ENCODE results near the gene MVD. TPM values are rescaled to one million over a fixed set of nuclear protein-coding genes. Genes with fewer than 3 reads are reported as not detected.

MVD gene
- total RNA-seq, 4 donors from 2014 or later = 20.7 to 52.5 (median 43.2) TPM

DNA sequence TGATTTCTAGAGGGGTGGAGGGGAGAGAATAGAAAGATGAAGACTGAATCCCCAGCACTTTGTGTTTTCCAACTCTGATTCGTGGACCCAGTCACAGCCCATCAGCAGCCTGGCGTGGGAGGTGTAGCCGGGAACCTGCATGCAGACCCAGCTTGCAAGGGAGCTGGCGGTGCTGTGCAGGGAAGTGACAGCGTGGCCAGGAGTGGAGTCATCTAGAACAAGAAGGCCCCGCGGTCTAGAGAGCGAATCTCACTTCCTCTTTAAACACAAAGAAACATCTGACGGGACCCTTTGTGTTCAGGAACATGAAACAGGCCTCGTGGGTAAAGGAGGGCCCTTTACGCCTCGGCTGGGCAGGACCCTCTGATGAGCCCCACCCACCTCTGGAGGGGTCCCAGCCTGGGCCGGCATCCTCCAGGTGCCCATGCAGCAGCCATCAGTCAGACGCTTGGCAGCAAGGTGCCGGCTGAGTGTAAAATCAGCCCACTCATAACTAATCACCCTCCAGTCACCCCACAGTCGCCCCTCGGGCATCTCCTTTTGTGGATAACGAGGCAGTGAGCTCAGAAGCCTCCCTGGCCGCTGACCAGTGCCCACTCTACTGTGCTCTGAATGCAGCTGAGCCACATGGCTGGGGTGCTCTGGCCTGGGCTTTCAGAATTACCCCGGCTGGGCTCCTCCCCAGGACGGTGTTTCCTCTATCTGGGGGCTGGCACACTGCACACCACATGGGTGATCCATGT lies 19.0 kb upstream of the MVD start:
- 50 to 55% methylated on average over 12 to 14 of the region's 21 CpGs for WGBS, 2 donors
- DNase-seq = no peak
- no peak overlapping the region for H3K27ac ChIP-seq
- H3K36me3 ChIP-seq = no peaks in the 10 kb centered on the region
- no peaks in the 10 kb centered on the region for H3K9me3 ChIP-seq
- no peak for TF ChIP-seq POLR2A (IDR thresholded peaks at IDR 0.05)
- TF ChIP-seq, protein P1, sequence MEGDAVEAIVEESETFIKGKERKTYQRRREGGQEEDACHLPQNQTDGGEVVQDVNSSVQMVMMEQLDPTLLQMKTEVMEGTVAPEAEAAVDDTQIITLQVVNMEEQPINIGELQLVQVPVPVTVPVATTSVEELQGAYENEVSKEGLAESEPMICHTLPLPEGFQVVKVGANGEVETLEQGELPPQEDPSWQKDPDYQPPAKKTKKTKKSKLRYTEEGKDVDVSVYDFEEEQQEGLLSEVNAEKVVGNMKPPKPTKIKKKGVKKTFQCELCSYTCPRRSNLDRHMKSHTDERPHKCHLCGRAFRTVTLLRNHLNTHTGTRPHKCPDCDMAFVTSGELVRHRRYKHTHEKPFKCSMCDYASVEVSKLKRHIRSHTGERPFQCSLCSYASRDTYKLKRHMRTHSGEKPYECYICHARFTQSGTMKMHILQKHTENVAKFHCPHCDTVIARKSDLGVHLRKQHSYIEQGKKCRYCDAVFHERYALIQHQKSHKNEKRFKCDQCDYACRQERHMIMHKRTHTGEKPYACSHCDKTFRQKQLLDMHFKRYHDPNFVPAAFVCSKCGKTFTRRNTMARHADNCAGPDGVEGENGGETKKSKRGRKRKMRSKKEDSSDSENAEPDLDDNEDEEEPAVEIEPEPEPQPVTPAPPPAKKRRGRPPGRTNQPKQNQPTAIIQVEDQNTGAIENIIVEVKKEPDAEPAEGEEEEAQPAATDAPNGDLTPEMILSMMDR (IDR thresholded peaks at IDR 0.05) = no peak
- H3K4me1 ChIP-seq = peaks cover 0 to 16% of the 10 kb centered on the region in 2 donors
- intact Hi-C loops (cut with DNase I) = no loop called here
- H3K27me3 ChIP-seq = no peaks in the 10 kb centered on the region
- no peak overlapping the region for H3K4me3 ChIP-seq (replicated peaks in 1 of 3)

DNA sequence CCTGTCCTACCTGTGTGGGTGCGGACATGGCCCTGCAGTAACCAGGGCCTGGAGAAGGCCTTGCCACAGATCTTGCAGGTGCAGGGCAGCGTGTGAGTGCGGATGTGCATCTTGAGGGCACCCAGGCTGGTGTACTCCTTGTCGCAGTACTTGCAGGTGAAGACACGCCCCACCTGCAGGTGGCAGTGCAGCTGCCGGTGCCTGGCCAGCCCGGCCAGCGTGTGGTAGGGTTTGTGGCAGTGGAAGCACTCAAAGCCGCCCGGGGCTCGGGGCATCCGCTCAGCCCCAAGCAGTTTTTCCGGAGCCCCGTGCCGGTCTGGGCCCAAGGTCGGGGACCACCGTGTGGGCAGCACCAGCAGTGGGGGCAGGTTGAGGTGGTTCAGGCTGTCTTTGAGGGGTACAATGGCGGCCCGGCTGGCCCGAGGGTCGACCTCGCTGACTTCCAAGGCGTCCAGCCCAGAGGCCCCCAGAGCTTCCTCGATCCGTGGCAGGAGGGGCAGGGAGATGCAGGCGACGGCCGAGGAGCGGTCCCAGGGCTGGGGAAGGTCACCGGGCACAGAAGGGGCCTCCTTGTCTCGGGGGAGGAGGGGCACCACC lies 18.3 kb upstream of the MVD start:
- no peaks in the 10 kb centered on the region for H3K27me3 ChIP-seq
- 54 to 63% methylated on average over 20 to 21 of the region's 31 CpGs for WGBS, 2 donors
- H3K27ac ChIP-seq = no peak overlapping the region
- DNase-seq = no peak
- TF ChIP-seq, protein P1 (IDR thresholded peaks at IDR 0.05) = no peak
- TF ChIP-seq POLR2A (IDR thresholded peaks at IDR 0.05) = no peak
- H3K4me3 ChIP-seq (replicated peaks in 1 of 3) = no peak overlapping the region
- H3K36me3 ChIP-seq = no peaks in the 10 kb centered on the region
- H3K4me1 ChIP-seq = peaks cover 0 to 11% of the 10 kb centered on the region in 2 donors
- intact Hi-C loops (cut with DNase I) = no loop called here
- H3K9me3 ChIP-seq = no peaks in the 10 kb centered on the region

DNA sequence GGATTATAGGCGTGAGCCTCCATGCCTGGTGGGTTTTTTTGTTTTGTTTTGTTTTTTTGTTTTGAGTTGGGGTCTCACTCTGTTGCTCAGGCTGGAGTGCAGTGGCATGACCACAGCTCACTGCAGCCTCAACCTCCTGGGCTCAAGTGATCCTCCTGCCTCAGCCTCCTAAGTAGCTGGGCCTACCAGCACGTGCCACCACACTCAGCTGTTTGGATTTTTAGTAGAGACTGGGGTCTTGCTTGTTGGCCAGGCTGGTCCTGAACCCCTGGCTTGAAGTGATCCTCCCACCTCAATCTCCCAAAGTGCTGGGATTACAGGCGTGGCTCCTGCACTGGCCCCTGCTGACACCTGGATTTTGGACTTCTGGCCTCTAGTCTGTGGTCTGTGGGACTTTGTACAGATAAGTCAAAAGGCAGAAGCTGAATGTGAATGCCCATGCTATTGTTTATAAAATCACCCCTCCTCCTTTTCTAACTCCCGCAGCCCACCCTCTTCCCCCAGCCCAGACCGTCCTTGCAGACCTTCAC lies 17.7 kb upstream of the MVD start:
- WGBS, 2 donors = 89% methylated on average over 5 of the region's 5 CpGs
- Histone ChIP-seq H3K36me3 (no peaks in the 10 kb centered on the region), H3K4me1 (peaks cover 0 to 6% of the 10 kb centered on the region in 2 donors), H3K27me3 (no peaks in the 10 kb centered on the region), H3K4me3 (replicated peaks in 1 of 3) (no peak overlapping the region), H3K27ac (no peak overlapping the region), H3K9me3 (no peaks in the 10 kb centered on the region)
- intact Hi-C loops (cut with DNase I) = no loop called here
- no peak for DNase-seq
- TF ChIP-seq, protein P1 (IDR thresholded peaks at IDR 0.05) = no peak
- TF ChIP-seq POLR2A (IDR thresholded peaks at IDR 0.05) = no peak

DNA sequence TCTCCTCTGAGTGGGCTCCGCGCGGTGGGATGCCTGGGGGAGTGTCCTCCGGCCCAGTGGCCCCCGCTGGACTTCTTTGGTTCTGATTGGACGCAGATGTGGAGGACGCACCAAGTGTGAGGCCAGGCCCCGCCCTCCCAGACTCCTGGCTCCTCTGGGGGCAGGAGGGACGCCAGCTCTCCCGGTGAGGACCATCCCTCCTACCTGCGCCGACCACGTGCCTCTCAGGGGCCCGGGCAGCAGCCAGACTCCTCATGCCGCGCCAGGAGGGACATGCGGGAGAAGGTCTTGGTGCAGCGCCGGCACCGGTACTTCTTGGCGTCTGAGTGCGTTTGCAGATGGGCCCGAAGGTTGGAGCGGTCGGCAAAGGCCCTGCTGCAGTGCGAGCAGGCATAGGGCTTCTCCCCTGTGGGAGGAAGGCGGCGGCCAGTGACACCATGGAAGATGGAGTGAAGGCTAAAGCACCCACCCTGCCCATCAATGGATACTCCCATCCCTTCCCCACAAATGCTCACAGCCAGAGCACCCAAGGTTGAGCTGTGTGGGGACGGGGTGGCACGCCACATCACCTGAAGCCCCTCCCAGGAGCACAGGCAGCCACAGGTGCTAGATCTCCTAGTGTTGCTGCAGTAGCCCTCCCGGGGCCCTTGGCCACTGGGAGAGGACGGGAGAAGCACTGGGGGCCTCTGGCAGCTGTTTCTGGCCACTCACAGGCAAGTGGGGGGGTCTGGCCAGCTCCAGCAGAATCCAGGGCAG lies 15.5 kb upstream of the MVD start:
- H3K27me3 ChIP-seq = no peaks in the 10 kb centered on the region
- H3K9me3 ChIP-seq = no peaks in the 10 kb centered on the region
- H3K27ac ChIP-seq = no peak overlapping the region
- no peak for DNase-seq
- H3K4me3 ChIP-seq (replicated peaks in 1 of 3) = no peak overlapping the region
- 40 to 57% methylated on average over 17 to 20 of the region's 32 CpGs for WGBS, 2 donors
- H3K4me1 ChIP-seq = no peaks in the 10 kb centered on the region
- intact Hi-C loops (cut with DNase I) = no loop called here
- H3K36me3 ChIP-seq = no peaks in the 10 kb centered on the region
- TF ChIP-seq POLR2A (IDR thresholded peaks at IDR 0.05) = no peak
- TF ChIP-seq, protein P1 (IDR thresholded peaks at IDR 0.05) = no peak

Measured in thyroid gland (tissue), 4 donors.